ENCODE results near the gene GUCA2A. TPM values are rescaled to one million over a fixed set of nuclear protein-coding genes. Genes with fewer than 3 reads are reported as not detected.

GUCA2A gene
- total RNA-seq, 1 donor from 2014 or later: not detected

- Mint-ChIP-seq H3K27ac (ENCODE audit: unreplicated experiment) (no peak overlapping the region), H3K36me3 (ENCODE audit: low read depth, unreplicated experiment) (no peaks in the 10 kb centered on the region), H3K4me1 (ENCODE audit: low read depth, unreplicated experiment) (no peaks in the 10 kb centered on the region), H3K4me3 (ENCODE audit: unreplicated experiment) (no peak overlapping the region), H3K27me3 (ENCODE audit: low read depth, unreplicated experiment) (peaks cover 23% of the 10 kb centered on the region), H3K9me3 (ENCODE audit: unreplicated experiment) (no peaks in the 10 kb centered on the region)
- FAIRE-seq (no peak), DNase-seq (ENCODE audit: low read depth) (no peak)
- Histone ChIP-seq H3K4me3 (ENCODE audit: insufficient read depth, low read depth, low read length) (no peak overlapping the region), H4K20me1 (ENCODE audit: insufficient read depth, low read length) (no peaks in the 10 kb centered on the region), H3K4me2 (ENCODE audit: low read length) (no peak overlapping the region), H3K9me3 (ENCODE audit: insufficient read depth, low read depth, low read length) (no peaks in the 10 kb centered on the region), H3K79me2 (ENCODE audit: insufficient read depth, low read length) (no peaks in the 10 kb centered on the region), H3K4me1 (ENCODE audit: insufficient read depth, low read length) (no peaks in the 10 kb centered on the region), H3K27ac (ENCODE audit: low read depth, low read length) (no peak overlapping the region), H3K9ac (ENCODE audit: low read length) (no peak overlapping the region), H3K27me3 (ENCODE audit: insufficient read depth, low read length) (peaks cover 5% of the 10 kb centered on the region), H3K36me3 (ENCODE audit: insufficient read depth, low read length) (no peaks in the 10 kb centered on the region), H2AFZ (ENCODE audit: low read depth, low read length) (no peak overlapping the region)
- TF ChIP-seq, protein P1, sequence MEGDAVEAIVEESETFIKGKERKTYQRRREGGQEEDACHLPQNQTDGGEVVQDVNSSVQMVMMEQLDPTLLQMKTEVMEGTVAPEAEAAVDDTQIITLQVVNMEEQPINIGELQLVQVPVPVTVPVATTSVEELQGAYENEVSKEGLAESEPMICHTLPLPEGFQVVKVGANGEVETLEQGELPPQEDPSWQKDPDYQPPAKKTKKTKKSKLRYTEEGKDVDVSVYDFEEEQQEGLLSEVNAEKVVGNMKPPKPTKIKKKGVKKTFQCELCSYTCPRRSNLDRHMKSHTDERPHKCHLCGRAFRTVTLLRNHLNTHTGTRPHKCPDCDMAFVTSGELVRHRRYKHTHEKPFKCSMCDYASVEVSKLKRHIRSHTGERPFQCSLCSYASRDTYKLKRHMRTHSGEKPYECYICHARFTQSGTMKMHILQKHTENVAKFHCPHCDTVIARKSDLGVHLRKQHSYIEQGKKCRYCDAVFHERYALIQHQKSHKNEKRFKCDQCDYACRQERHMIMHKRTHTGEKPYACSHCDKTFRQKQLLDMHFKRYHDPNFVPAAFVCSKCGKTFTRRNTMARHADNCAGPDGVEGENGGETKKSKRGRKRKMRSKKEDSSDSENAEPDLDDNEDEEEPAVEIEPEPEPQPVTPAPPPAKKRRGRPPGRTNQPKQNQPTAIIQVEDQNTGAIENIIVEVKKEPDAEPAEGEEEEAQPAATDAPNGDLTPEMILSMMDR (IDR thresholded peaks at IDR 0.05; ENCODE audit: insufficient read depth, low read depth, low read length): no peak
- TF ChIP-seq EZH2 (IDR thresholded peaks at IDR 0.05; ENCODE audit: insufficient read depth, low read length): no peak
Observed at GRCh38 chr1:42128499-42128898, 36.0 kb downstream of the GUCA2A start.

DNA sequence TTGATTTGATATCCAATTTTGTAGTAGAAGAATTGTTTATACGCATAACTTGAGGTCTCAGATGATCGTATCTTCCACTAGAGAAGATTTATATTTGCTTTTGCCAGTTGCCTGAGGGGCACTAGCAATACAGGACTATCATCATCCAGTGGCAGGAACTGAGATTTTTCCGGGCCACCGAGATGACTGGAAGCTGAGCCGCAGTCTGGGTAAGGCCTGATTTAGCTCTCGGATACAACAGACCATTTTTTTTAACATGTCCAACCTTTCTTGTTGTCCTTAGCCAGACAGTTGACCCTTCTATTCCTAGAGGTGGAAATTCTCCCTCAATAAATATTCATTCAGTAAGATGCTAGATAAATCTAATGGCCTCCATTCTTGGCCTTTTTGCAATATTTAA, 36.8 kb downstream of the GUCA2A start:
- Mint-ChIP-seq H3K4me3 (ENCODE audit: unreplicated experiment) (no peak overlapping the region), H3K27me3 (ENCODE audit: low read depth, unreplicated experiment) (peaks cover 23% of the 10 kb centered on the region), H3K9me3 (ENCODE audit: unreplicated experiment) (no peaks in the 10 kb centered on the region), H3K36me3 (ENCODE audit: low read depth, unreplicated experiment) (no peaks in the 10 kb centered on the region), H3K27ac (ENCODE audit: unreplicated experiment) (no peak overlapping the region), H3K4me1 (ENCODE audit: low read depth, unreplicated experiment) (no peaks in the 10 kb centered on the region)
- no peak overlapping the region for H3K27ac ChIP-seq (ENCODE audit: low read depth, low read length)
- H3K79me2 ChIP-seq (ENCODE audit: insufficient read depth, low read length): no peaks in the 10 kb centered on the region
- H3K27me3 ChIP-seq (ENCODE audit: insufficient read depth, low read length): peaks cover 5% of the 10 kb centered on the region
- H4K20me1 ChIP-seq (ENCODE audit: insufficient read depth, low read length): no peaks in the 10 kb centered on the region
- no peak for TF ChIP-seq EZH2 (IDR thresholded peaks at IDR 0.05; ENCODE audit: insufficient read depth, low read length)
- TF ChIP-seq, protein P1 (IDR thresholded peaks at IDR 0.05; ENCODE audit: insufficient read depth, low read depth, low read length): no peak
- H3K4me1 ChIP-seq (ENCODE audit: insufficient read depth, low read length): no peaks in the 10 kb centered on the region
- H3K4me2 ChIP-seq (ENCODE audit: low read length): no peak overlapping the region
- DNase-seq (ENCODE audit: low read depth) (no peak), FAIRE-seq (no peak)
- H3K9ac ChIP-seq (ENCODE audit: low read length): no peak overlapping the region
- no peaks in the 10 kb centered on the region for H3K9me3 ChIP-seq (ENCODE audit: insufficient read depth, low read depth, low read length)
- H3K4me3 ChIP-seq (ENCODE audit: insufficient read depth, low read depth, low read length): no peak overlapping the region
- H3K36me3 ChIP-seq (ENCODE audit: insufficient read depth, low read length): no peaks in the 10 kb centered on the region
- no peak overlapping the region for H2AFZ ChIP-seq (ENCODE audit: low read depth, low read length)

GRCh38 chr1:42125552-42125951, 39.0 kb downstream of the GUCA2A start:
- H3K27me3 Mint-ChIP-seq (ENCODE audit: low read depth, unreplicated experiment): peaks cover 23% of the 10 kb centered on the region
- no peak for TF ChIP-seq EZH2 (IDR thresholded peaks at IDR 0.05; ENCODE audit: insufficient read depth, low read length)
- TF ChIP-seq, protein P1 (IDR thresholded peaks at IDR 0.05; ENCODE audit: insufficient read depth, low read depth, low read length): no peak
- H3K9ac ChIP-seq (ENCODE audit: low read length): no peak overlapping the region

More at GRCh38 chr1:42125552-42125951, 39.0 kb downstream of the GUCA2A start:
- Mint-ChIP-seq H3K4me3 (ENCODE audit: unreplicated experiment) (no peak overlapping the region), H3K27ac (ENCODE audit: unreplicated experiment) (no peak overlapping the region), H3K36me3 (ENCODE audit: low read depth, unreplicated experiment) (no peaks in the 10 kb centered on the region), H3K4me1 (ENCODE audit: low read depth, unreplicated experiment) (no peaks in the 10 kb centered on the region), H3K9me3 (ENCODE audit: unreplicated experiment) (peaks cover 2% of the 10 kb centered on the region)
- Histone ChIP-seq H3K4me3 (ENCODE audit: insufficient read depth, low read depth, low read length) (no peak overlapping the region), H3K79me2 (ENCODE audit: insufficient read depth, low read length) (no peaks in the 10 kb centered on the region), H2AFZ (ENCODE audit: low read depth, low read length) (no peak overlapping the region), H3K36me3 (ENCODE audit: insufficient read depth, low read length) (no peaks in the 10 kb centered on the region), H4K20me1 (ENCODE audit: insufficient read depth, low read length) (no peaks in the 10 kb centered on the region), H3K9me3 (ENCODE audit: insufficient read depth, low read depth, low read length) (no peaks in the 10 kb centered on the region), H3K4me2 (ENCODE audit: low read length) (no peak overlapping the region), H3K27me3 (ENCODE audit: insufficient read depth, low read length) (peaks cover 5% of the 10 kb centered on the region), H3K27ac (ENCODE audit: low read depth, low read length) (no peak overlapping the region), H3K4me1 (ENCODE audit: insufficient read depth, low read length) (no peaks in the 10 kb centered on the region)
- FAIRE-seq: no peak
- DNase-seq (ENCODE audit: low read depth): no peak

Measured in astrocyte (in vitro differentiated cells and primary cell).